Fibroblast of lung (primary cell): Measurements from ENCODE around the gene BTG4. TPM values are rescaled to one million over a fixed set of nuclear protein-coding genes. Genes with fewer than 3 reads are reported as not detected.

Experiments used
- DNase-seq, 2 donors: peaks; one replicate each; pipeline versions ENCODE4 v3.0.0 to v3.0.0-alpha.2; 2010; ENCODE audit warnings: low read depth in 2 of 2
- H2AFZ ChIP-seq: 2 replicates; pipeline ENCODE4 v1.5.1; 2012; ENCODE audit warnings: low read length, control low read depth, inconsistent platforms
- H3K27ac ChIP-seq: 2 replicates; pipeline ENCODE4 v1.5.1; 2011; ENCODE audit warnings: low read length, control low read depth; ENCODE audit not compliant: insufficient read depth
- H3K27me3 ChIP-seq: 2 replicates; pipeline ENCODE4 v1.5.1; 2011; ENCODE audit warnings: mild to moderate bottlenecking, low read length; ENCODE audit not compliant: control insufficient read depth, insufficient read depth
- H3K36me3 ChIP-seq: 2 replicates; pipeline ENCODE4 v1.5.1; 2011; ENCODE audit warnings: low read length; ENCODE audit not compliant: control insufficient read depth, insufficient read depth
- H3K4me1 ChIP-seq: 2 replicates; pipeline ENCODE4 v1.5.1; 2011; ENCODE audit warnings: low read length; ENCODE audit not compliant: control insufficient read depth, insufficient read depth; ENCODE audit errors: extremely low read depth
- H3K4me2 ChIP-seq: 2 replicates; pipeline ENCODE4 v1.5.1; 2011; ENCODE audit warnings: low read length, control low read depth; ENCODE audit not compliant: insufficient read depth; ENCODE audit errors: extremely low read depth
- H3K4me3 ChIP-seq, 4 experiments: fragments of 200-600 bp in 1 of 4; sonication (generic) in 1 of 4; replicated peaks in 1 of 4; 2 replicates each; pipeline ENCODE4 v1.5.1; 2011 to 2016; ENCODE audit warnings: low read length in 4 of 4, low read depth in 3 of 4, mild to moderate bottlenecking in 3 of 4, control low read depth in 2 of 4, inconsistent platforms in 1 of 4, mixed read lengths in 1 of 4; ENCODE audit not compliant: insufficient read depth in 1 of 4; ENCODE audit errors: control extremely low read depth in 1 of 4
- H3K79me2 ChIP-seq: 2 replicates; pipeline ENCODE4 v1.5.1; 2012; ENCODE audit warnings: mild to moderate bottlenecking, low read length, inconsistent platforms; ENCODE audit not compliant: control insufficient read depth, insufficient read depth
- H3K9ac ChIP-seq: 2 replicates; pipeline ENCODE4 v1.5.1; 2011; ENCODE audit warnings: mild to moderate bottlenecking, low read length, control low read depth; ENCODE audit not compliant: insufficient read depth
- H3K9me3 ChIP-seq: 2 replicates; pipeline ENCODE4 v1.5.1; 2012; ENCODE audit warnings: low read depth, low read length; ENCODE audit not compliant: control insufficient read depth, insufficient read depth
- H4K20me1 ChIP-seq: 2 replicates; pipeline ENCODE4 v1.5.1; 2011; ENCODE audit warnings: low read length; ENCODE audit not compliant: control insufficient read depth, insufficient read depth; ENCODE audit errors: extremely low read depth
- CTCF ChIP-seq, 2 donors: IDR thresholded peaks in 1 of 2; conservative IDR thresholded peaks in 1 of 2; 1 replicate in 1 of 2; 2 replicates in 1 of 2; pipeline ENCODE4 v1.5.1; 2011 to 2012; ENCODE audit warnings: low read length in 2 of 2, control low read depth in 1 of 2, inconsistent platforms in 1 of 2, low read depth in 1 of 2, mild to moderate bottlenecking in 1 of 2
- EZH2 ChIP-seq: IDR thresholded peaks from 2 replicates; pipeline ENCODE4 v1.5.1; 2012; ENCODE audit warnings: low read length, control low read depth, mild to moderate bottlenecking; ENCODE audit errors: missing control alignments
- polyA plus RNA-seq, 2 donors: library from polyadenylated mRNA; depleted of rRNA in 1 of 2; stranded (reverse) in 1 of 2; unstranded in 1 of 2; fragments of >200 nt; gene quantifications; 2 replicates each; pipeline ENCODE4 v1.2.1, GENCODE V29; 2011 to 2012; ENCODE audit warnings: missing spikeins in 1 of 2
- total RNA-seq: library from RNA; depleted of rRNA; stranded (reverse); fragments of >200 nt; gene quantifications from 2 replicates; pipeline ENCODE4 v1.2.1, GENCODE V29; 2014

BTG4 gene
- total and polyA plus RNA-seq, 2 donors (not counting 1 experiment from before 2014, with no cell fraction given): 0.08 to 0.33 TPM

GRCh38 chr11:111555255-111555654 is 43.1 kb upstream of the BTG4 start:
- no peak for TF ChIP-seq CTCF (conservative IDR thresholded peaks at IDR 0.05 in 1 of 2, IDR thresholded peaks at IDR 0.05 in 1 of 2; ENCODE audit: low read depth in 1 of 2, low read length in 2 of 2)
- TF ChIP-seq EZH2: no peak
- Histone ChIP-seq H3K4me3 (no peak overlapping the region), H3K36me3 (peaks cover 13% of the 10 kb centered on the region), H3K27me3 (no peaks in the 10 kb centered on the region), H3K4me1 (peaks cover 26% of the 10 kb centered on the region), H3K4me2 (no peak overlapping the region), H3K79me2 (no peaks in the 10 kb centered on the region), H3K9ac (no peak overlapping the region), H2AFZ (no peak overlapping the region), H3K27ac (no peak overlapping the region), H3K9me3 (peaks cover 2% of the 10 kb centered on the region), H4K20me1 (no peaks in the 10 kb centered on the region)
- peak in 1 of 2 donors; percentile 93 for DNase-seq

- no peak overlapping the region for H3K27ac ChIP-seq
- no peak overlapping the region for H2AFZ ChIP-seq
- H3K4me1 ChIP-seq: peaks cover 22% of the 10 kb centered on the region
- peaks cover 8% of the 10 kb centered on the region for H3K36me3 ChIP-seq
- TF ChIP-seq CTCF (conservative IDR thresholded peaks at IDR 0.05 in 1 of 2, IDR thresholded peaks at IDR 0.05 in 1 of 2; ENCODE audit: low read depth in 1 of 2, low read length in 2 of 2) (no peak), EZH2 (no peak)
- no peaks in the 10 kb centered on the region for H3K27me3 ChIP-seq
- H3K9ac ChIP-seq: no peak overlapping the region
- H3K79me2 ChIP-seq: no peaks in the 10 kb centered on the region
- no peaks in the 10 kb centered on the region for H4K20me1 ChIP-seq
- DNase-seq: no peak
- peaks cover 2% of the 10 kb centered on the region for H3K9me3 ChIP-seq
- H3K4me2 ChIP-seq: no peak overlapping the region
- no peak overlapping the region for H3K4me3 ChIP-seq
Measured at GRCh38 chr11:111554532-111554931, 42.3 kb upstream of the BTG4 start.

GRCh38 chr11:111550258-111550657 is 38.1 kb upstream of the BTG4 start:
- no peak overlapping the region for H3K27ac ChIP-seq
- no peak for DNase-seq
- H3K9ac ChIP-seq: no peak overlapping the region
- H3K4me1 ChIP-seq: peaks cover 6% of the 10 kb centered on the region
- no peak for TF ChIP-seq CTCF (conservative IDR thresholded peaks at IDR 0.05 in 1 of 2, IDR thresholded peaks at IDR 0.05 in 1 of 2; ENCODE audit: low read depth in 1 of 2, low read length in 2 of 2)
- TF ChIP-seq EZH2: no peak
- no peak overlapping the region for H3K4me2 ChIP-seq
- no peaks in the 10 kb centered on the region for H3K79me2 ChIP-seq
- no peaks in the 10 kb centered on the region for H3K27me3 ChIP-seq
- peaks cover 18% of the 10 kb centered on the region for H3K36me3 ChIP-seq
- no peaks in the 10 kb centered on the region for H4K20me1 ChIP-seq
- H3K4me3 ChIP-seq: no peak overlapping the region
- H3K9me3 ChIP-seq: no peaks in the 10 kb centered on the region
- no peak overlapping the region for H2AFZ ChIP-seq
